ENCODE measurements around the gene TRIM67.

- TF ChIP-seq, protein P1, sequence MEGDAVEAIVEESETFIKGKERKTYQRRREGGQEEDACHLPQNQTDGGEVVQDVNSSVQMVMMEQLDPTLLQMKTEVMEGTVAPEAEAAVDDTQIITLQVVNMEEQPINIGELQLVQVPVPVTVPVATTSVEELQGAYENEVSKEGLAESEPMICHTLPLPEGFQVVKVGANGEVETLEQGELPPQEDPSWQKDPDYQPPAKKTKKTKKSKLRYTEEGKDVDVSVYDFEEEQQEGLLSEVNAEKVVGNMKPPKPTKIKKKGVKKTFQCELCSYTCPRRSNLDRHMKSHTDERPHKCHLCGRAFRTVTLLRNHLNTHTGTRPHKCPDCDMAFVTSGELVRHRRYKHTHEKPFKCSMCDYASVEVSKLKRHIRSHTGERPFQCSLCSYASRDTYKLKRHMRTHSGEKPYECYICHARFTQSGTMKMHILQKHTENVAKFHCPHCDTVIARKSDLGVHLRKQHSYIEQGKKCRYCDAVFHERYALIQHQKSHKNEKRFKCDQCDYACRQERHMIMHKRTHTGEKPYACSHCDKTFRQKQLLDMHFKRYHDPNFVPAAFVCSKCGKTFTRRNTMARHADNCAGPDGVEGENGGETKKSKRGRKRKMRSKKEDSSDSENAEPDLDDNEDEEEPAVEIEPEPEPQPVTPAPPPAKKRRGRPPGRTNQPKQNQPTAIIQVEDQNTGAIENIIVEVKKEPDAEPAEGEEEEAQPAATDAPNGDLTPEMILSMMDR (IDR thresholded peaks at IDR 0.05; ENCODE audit: insufficient read depth, low read length, poor library complexity, severe bottlenecking): no peak
- no peak for TF ChIP-seq EZH2phosphoT487 (conservative IDR thresholded peaks at IDR 0.05; ENCODE audit: low read length)
Observed at GRCh38 chr1:231155808-231156207, 6.0 kb upstream of the TRIM67 start.
